GM19467 (cell line): ENCODE measurements around the gene GTF3C5.
"Not testable (repeated sequence)": the region's sequence is repeated elsewhere in the genome, so short reads cannot be mapped to it uniquely, and the experiment has no call there.

ENCODE experiments used
- ATAC-seq: cut with Tn5 transposase; IDR thresholded peaks from one replicate; pipeline ENCODE4 v1.9.1; 2021; ENCODE audit warnings: mild to moderate bottlenecking, moderate library complexity; ENCODE audit not compliant: unreplicated experiment

Gene GTF3C5

GRCh38 chr9:133030317-133031129 is at the start of gene GTF3C5:
Gene GTF3C5, plus strand, starts transcription at chr9:133030997. Its CDS starts 15 bp downstream, at chr9:133031012.
- ATAC-seq, result peak; percentile 93

- ATAC-seq, result no peak
Observed at GRCh38 chr9:132982458-132982857, 48.3 kb upstream of the GTF3C5 start.

GRCh38 chr9:132983491-132984201 is 47.2 kb upstream of the GTF3C5 start:
- no peak for ATAC-seq

GRCh38 chr9:132984202-132985070 is 46.4 kb upstream of the GTF3C5 start:
- no peak for ATAC-seq

- no peak for ATAC-seq
Observed at GRCh38 chr9:132985071-132985350, 45.8 kb upstream of the GTF3C5 start.

- no peak for ATAC-seq
Observed at GRCh38 chr9:132985489-132985888, 45.3 kb upstream of the GTF3C5 start.

- ATAC-seq, result no peak
Observed at GRCh38 chr9:132986114-132986513, 44.7 kb upstream of the GTF3C5 start.

GRCh38 chr9:132986640-132987620 is 43.9 kb upstream of the GTF3C5 start:
- ATAC-seq, result no peak

GRCh38 chr9:132988244-132989013 is 42.4 kb upstream of the GTF3C5 start:
- no peak for ATAC-seq

- no peak for ATAC-seq
Observed at GRCh38 chr9:132989014-132989310, 41.8 kb upstream of the GTF3C5 start.

- ATAC-seq, result no peak
Observed at GRCh38 chr9:132989414-132989996, 41.3 kb upstream of the GTF3C5 start.

- ATAC-seq, result not testable (repeated sequence)
Observed at GRCh38 chr9:132989998-132990557, 40.7 kb upstream of the GTF3C5 start.

- ATAC-seq, result no peak
Observed at GRCh38 chr9:132990781-132991180, 40.0 kb upstream of the GTF3C5 start.

GRCh38 chr9:132991351-132992300 is 39.2 kb upstream of the GTF3C5 start:
- ATAC-seq, result no peak

GRCh38 chr9:132993511-132993939 is 37.3 kb upstream of the GTF3C5 start:
- ATAC-seq, result no peak

- no peak for ATAC-seq
Observed at GRCh38 chr9:132994410-132995120, 36.2 kb upstream of the GTF3C5 start.

GRCh38 chr9:132995121-132995420 is 35.7 kb upstream of the GTF3C5 start:
- ATAC-seq, result no peak
